D721Med (cell line): ENCODE measurements around the gene KIF21B.

Experiments
- DNase-seq: peaks from one replicate; pipeline ENCODE4 v3.0.0; 2011; ENCODE audit warnings: low spot score; ENCODE audit not compliant: insufficient read length
- FAIRE-seq: peaks from 2 replicates; lab custom pipeline; 2011; peaks lifted over from hg19 to GRCh38; lab: Jason Lieb, UNC
- CTCF ChIP-seq: IDR thresholded peaks from 2 replicates; pipeline ENCODE4 v1.5.1; 2012; ENCODE audit warnings: mild to moderate bottlenecking, control low read depth; ENCODE audit not compliant: insufficient read depth; ENCODE audit errors: missing control alignments

Gene KIF21B

GRCh38 chr1:200998323-200998722, 25.2 kb downstream of the KIF21B start:
- no peak for DNase-seq
- no peak for FAIRE-seq
- TF ChIP-seq CTCF = no peak

GRCh38 chr1:200992382-200993048, 31.0 kb downstream of the KIF21B start:
- FAIRE-seq (no peak), DNase-seq (no peak)

GRCh38 chr1:200991097-200991614, 32.4 kb downstream of the KIF21B start:
- DNase-seq = no peak
- no peak for FAIRE-seq
- TF ChIP-seq CTCF = no peak

More at GRCh38 chr1:200992382-200993048, 31.0 kb downstream of the KIF21B start:
- TF ChIP-seq CTCF = no peak

- TF ChIP-seq CTCF = no peak
- FAIRE-seq (no peak), DNase-seq (no peak)
Observed at GRCh38 chr1:200990114-200990513, 33.4 kb downstream of the KIF21B start.

- DNase-seq = no peak
- FAIRE-seq = no peak
- no peak for TF ChIP-seq CTCF
Observed at GRCh38 chr1:200989337-200989736, 34.2 kb downstream of the KIF21B start.

GRCh38 chr1:200988693-200989092, 34.8 kb downstream of the KIF21B start:
- TF ChIP-seq CTCF = no peak
- FAIRE-seq (no peak), DNase-seq (no peak)

GRCh38 chr1:200985481-200985880, 38.0 kb downstream of the KIF21B start:
- no peak for TF ChIP-seq CTCF
- DNase-seq (no peak), FAIRE-seq (no peak)
